Colonic mucosa (tissue), 4 donors: Measurements from ENCODE around the gene CLP1. TPM values are rescaled to one million over a fixed set of nuclear protein-coding genes. Genes with fewer than 3 reads are reported as not detected.

ENCODE experiments used
- DNase-seq: peaks from one replicate; pipeline ENCODE4 v3.0.0-alpha.2; 2020
- H3K27ac ChIP-seq: fragments of 200-600 bp; one replicate; pipeline ENCODE4 v1.8.0; 2021
- H3K27me3 ChIP-seq: fragments of 200-600 bp; one replicate; pipeline ENCODE4 v1.8.0; 2021
- H3K36me3 ChIP-seq: fragments of 200-600 bp; one replicate; pipeline ENCODE4 v1.8.0; 2021
- H3K4me1 ChIP-seq: fragments of 200-600 bp; one replicate; pipeline ENCODE4 v1.8.0; 2021; ENCODE audit warnings: mild to moderate bottlenecking
- H3K4me3 ChIP-seq: fragments of 200-600 bp; one replicate; pipeline ENCODE4 v1.8.0; 2021
- H3K9ac ChIP-seq, 2 donors: one replicate each; pipeline ENCODE4 v1.7.0; 2013; ENCODE audit warnings: control low read depth in 2 of 2, low read depth in 2 of 2, low read length in 2 of 2
- H3K9me3 ChIP-seq: fragments of 200-600 bp; one replicate; pipeline ENCODE4 v1.8.0; 2021
- intact Hi-C: fragments of 100-400 bp; cut with DNase I; formaldehyde crosslinking; loops from one replicate; pipeline ENCODE4 v1.14.1; 2022
- total RNA-seq, 2 donors: library from RNA; stranded (reverse); fragmentation: NEBNext Ultra II Directional in 1 of 2; extraction: Animal tissue kit (Norgen Biotek cat#: 25700) in 1 of 2; gene quantifications; one replicate each; pipeline ENCODE4 v1.2.1, GENCODE V29; 2021
- TF ChIP-seq, protein P1 (sequence below): fragments of 200-600 bp; IDR thresholded peaks from one replicate; pipeline ENCODE4 v1.8.0; 2022; ENCODE audit warnings: antibody characterized with exemption, mild to moderate bottlenecking
- donor health status: healthy.
- donor health status: DM: no; HTN: no; CAD: no.
- donor health status: DM: no; HTN: no; CAD: no.

Gene CLP1
- total RNA-seq, 2 donors from 2014 or later = 13.5 to 14.9 TPM

DNA sequence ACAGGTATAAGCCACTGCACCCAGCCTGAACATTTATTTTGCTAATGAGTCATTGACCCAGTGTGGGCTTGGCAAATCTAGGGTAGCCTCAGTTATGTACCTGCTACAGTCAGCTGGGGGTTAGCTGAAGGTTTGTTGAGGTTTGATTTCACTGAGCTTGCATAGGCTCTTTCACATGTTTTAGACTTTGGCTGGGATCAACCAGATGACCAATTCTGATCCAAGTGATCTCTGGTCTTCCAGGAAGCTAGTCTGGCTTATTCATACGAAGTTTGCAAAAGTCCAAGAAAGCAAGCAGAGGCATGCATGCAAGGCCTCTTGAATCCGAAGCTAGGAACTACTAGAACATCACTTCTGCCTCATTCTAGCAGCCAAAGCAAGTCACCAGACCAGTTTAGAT is 39.1 kb upstream of the CLP1 start:
- DNase-seq = no peak
- Histone ChIP-seq H3K36me3 (no peaks in the 10 kb centered on the region), H3K27ac (no peak overlapping the region), H3K27me3 (no peaks in the 10 kb centered on the region), H3K9ac (no peak overlapping the region), H3K4me1 (no peaks in the 10 kb centered on the region), H3K4me3 (no peak overlapping the region), H3K9me3 (no peaks in the 10 kb centered on the region)
- TF ChIP-seq, protein P1, sequence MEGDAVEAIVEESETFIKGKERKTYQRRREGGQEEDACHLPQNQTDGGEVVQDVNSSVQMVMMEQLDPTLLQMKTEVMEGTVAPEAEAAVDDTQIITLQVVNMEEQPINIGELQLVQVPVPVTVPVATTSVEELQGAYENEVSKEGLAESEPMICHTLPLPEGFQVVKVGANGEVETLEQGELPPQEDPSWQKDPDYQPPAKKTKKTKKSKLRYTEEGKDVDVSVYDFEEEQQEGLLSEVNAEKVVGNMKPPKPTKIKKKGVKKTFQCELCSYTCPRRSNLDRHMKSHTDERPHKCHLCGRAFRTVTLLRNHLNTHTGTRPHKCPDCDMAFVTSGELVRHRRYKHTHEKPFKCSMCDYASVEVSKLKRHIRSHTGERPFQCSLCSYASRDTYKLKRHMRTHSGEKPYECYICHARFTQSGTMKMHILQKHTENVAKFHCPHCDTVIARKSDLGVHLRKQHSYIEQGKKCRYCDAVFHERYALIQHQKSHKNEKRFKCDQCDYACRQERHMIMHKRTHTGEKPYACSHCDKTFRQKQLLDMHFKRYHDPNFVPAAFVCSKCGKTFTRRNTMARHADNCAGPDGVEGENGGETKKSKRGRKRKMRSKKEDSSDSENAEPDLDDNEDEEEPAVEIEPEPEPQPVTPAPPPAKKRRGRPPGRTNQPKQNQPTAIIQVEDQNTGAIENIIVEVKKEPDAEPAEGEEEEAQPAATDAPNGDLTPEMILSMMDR = no peak
- intact Hi-C loops = no loop called here

DNA sequence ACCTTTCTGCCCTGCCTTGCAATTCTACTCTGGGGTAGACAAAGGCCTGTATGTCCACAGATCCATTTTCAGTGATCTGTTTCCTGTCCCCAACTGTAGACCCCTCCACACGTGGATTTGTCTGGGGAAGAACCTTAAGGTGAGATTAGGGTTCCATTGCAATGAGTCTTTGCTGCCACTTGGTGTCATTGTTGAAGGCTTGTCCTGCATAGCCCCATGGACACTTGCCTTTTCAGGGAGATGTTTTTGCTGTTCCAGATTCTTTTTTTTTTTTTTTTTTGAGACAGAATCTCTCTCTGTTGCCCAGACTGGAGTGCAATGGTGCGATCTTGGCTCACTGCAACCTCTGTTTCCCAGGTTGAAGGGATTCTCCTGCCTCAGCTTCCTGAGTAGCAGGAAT is 38.2 kb upstream of the CLP1 start:
- Histone ChIP-seq H3K27me3 (no peaks in the 10 kb centered on the region), H3K9me3 (no peaks in the 10 kb centered on the region), H3K4me1 (no peaks in the 10 kb centered on the region), H3K27ac (no peak overlapping the region), H3K36me3 (no peaks in the 10 kb centered on the region), H3K4me3 (no peak overlapping the region), H3K9ac (no peak overlapping the region)
- intact Hi-C loops = no loop called here
- TF ChIP-seq, protein P1 = no peak
- no peak for DNase-seq

DNA sequence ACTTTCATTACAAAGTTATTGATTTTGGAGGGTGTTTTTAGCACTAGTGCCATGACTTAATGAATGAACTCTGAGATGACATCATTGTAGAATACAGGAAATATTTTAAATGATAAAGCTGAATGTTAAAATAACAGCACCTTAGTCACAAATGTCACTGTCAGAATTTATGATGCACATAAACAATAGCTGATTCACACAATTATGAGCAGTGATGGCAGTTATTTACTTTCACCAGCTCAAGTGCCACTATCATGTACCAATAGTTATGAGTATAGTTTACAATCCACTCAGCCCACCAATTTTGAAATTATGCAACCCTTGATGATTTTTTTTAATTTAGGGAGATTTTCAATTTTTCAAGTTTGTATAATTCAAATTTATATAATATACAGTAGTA is 37.1 kb upstream of the CLP1 start:
- TF ChIP-seq, protein P1 = no peak
- intact Hi-C loops = no loop called here
- Histone ChIP-seq H3K4me1 (no peaks in the 10 kb centered on the region), H3K9me3 (no peaks in the 10 kb centered on the region), H3K36me3 (no peaks in the 10 kb centered on the region), H3K27me3 (no peaks in the 10 kb centered on the region), H3K9ac (no peak overlapping the region), H3K4me3 (no peak overlapping the region), H3K27ac (no peak overlapping the region)
- no peak for DNase-seq

DNA sequence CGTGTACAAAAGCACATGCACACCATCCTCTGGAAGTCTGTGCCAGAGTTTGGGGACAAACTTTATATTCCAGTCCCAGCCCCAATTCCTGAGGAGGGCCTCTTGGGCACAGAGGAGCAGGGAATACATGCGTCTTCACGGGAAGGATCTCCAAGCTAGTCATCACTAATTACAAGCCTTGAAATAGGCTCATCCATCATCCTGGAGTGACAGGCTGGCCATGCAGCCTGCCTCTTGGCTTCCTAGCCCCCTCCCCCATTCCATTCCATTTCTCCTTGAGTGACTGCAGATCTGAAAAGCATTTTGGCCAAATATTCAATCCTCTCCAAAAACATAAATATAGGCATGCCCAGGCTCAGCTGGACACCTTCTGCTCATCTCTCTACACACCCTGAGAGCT is 35.3 kb upstream of the CLP1 start:
- H3K9me3 ChIP-seq = no peaks in the 10 kb centered on the region
- DNase-seq = no peak
- H3K27me3 ChIP-seq = no peaks in the 10 kb centered on the region
- no peaks in the 10 kb centered on the region for H3K4me1 ChIP-seq
- TF ChIP-seq, protein P1 = no peak
- H3K27ac ChIP-seq = no peak overlapping the region
- H3K4me3 ChIP-seq = no peak overlapping the region
- H3K9ac ChIP-seq = no peak overlapping the region
- H3K36me3 ChIP-seq = no peaks in the 10 kb centered on the region
- intact Hi-C loops = no loop called here

DNA sequence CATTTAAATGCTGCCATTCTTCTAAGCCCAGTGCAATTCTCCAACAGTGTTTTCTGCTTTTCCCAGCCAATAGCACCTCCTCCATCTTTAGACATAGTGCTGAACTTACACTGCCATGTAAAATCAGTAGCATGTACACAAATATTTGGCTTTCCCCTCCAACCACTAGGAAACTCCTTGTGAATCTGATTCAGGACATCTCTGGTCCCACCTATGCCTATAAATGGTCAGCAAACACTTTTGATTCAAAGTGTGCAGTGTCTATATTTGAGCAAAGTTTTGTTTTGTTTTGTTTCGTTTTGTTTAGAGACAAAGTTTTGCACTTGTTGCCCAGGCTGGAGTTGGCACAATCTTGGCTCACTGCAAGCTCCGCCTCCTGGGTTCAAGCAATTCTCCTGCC is 32.7 kb upstream of the CLP1 start:
- H3K9me3 ChIP-seq = no peaks in the 10 kb centered on the region
- DNase-seq = no peak
- intact Hi-C loops = no loop called here
- TF ChIP-seq, protein P1 = no peak
- H3K27me3 ChIP-seq = no peaks in the 10 kb centered on the region
- no peak overlapping the region for H3K27ac ChIP-seq
- no peaks in the 10 kb centered on the region for H3K4me1 ChIP-seq
- H3K9ac ChIP-seq = no peak overlapping the region
- no peaks in the 10 kb centered on the region for H3K36me3 ChIP-seq
- no peak overlapping the region for H3K4me3 ChIP-seq

DNA sequence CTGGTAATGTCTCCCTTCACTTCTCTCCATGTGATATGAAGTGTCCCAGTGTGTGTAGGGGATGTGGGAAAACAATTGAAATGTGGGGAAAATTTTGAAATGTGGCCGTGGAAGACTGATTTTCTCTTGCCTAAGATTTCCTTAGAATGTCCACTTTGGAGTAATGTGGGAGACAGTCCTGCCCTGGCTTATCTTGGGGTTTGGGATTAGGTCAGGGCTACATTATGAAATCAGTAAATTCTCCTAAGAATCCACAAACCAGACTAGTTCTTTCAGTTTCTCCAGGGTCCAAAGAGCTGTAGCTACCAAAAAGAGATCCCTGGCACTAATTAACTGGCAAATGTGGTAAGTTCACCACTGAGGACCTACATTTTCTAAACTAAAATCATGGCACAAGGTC is 30.7 kb upstream of the CLP1 start:
- DNase-seq = no peak
- no peaks in the 10 kb centered on the region for H3K36me3 ChIP-seq
- H3K4me3 ChIP-seq = no peak overlapping the region
- TF ChIP-seq, protein P1 = no peak
- no peaks in the 10 kb centered on the region for H3K27me3 ChIP-seq
- H3K4me1 ChIP-seq = no peaks in the 10 kb centered on the region
- H3K9ac ChIP-seq = no peak overlapping the region
- H3K9me3 ChIP-seq = no peaks in the 10 kb centered on the region
- intact Hi-C loops = no loop called here
- H3K27ac ChIP-seq = no peak overlapping the region
